KBM-7 (cell line): ENCODE measurements around the gene RNU6-9.

Experiments
- DNase-seq: peaks from one replicate; pipeline ENCODE4 v3.0.0-alpha.2; 2015
- in situ Hi-C: fragments of 300-500 bp; cut with MboI; formaldehyde crosslinking; loops from 2 replicates; pipeline ENCODE4 v1.14.3; 2020; ENCODE audit warnings: low sequenced_read_pairs, low pct_unique_long_range_greater_than_20kb, mixed read lengths

The RNU6-9 gene

GRCh38 chr19:941292-942132, 48.2 kb downstream of the RNU6-9 start:
- DNase-seq, result no peak
- in situ Hi-C loops, result no loop called here

- in situ Hi-C loops, result no loop called here
- DNase-seq, result no peak
Measured at GRCh38 chr19:942133-942645, 48.9 kb downstream of the RNU6-9 start.
